NCI-H510A treated with DMSO at 0.1 percent for 48 hours (cell line): ENCODE measurements around the gene GALNT11.
"Not testable (repeated sequence)": the region's sequence is repeated elsewhere in the genome, so short reads cannot be mapped to it uniquely, and the experiment has no call there.

Source experiments
- DNase-seq: peaks from one replicate; lab custom pipeline; 2025; lab: John Stamatoyannopoulos, UW

GALNT11 gene

DNA sequence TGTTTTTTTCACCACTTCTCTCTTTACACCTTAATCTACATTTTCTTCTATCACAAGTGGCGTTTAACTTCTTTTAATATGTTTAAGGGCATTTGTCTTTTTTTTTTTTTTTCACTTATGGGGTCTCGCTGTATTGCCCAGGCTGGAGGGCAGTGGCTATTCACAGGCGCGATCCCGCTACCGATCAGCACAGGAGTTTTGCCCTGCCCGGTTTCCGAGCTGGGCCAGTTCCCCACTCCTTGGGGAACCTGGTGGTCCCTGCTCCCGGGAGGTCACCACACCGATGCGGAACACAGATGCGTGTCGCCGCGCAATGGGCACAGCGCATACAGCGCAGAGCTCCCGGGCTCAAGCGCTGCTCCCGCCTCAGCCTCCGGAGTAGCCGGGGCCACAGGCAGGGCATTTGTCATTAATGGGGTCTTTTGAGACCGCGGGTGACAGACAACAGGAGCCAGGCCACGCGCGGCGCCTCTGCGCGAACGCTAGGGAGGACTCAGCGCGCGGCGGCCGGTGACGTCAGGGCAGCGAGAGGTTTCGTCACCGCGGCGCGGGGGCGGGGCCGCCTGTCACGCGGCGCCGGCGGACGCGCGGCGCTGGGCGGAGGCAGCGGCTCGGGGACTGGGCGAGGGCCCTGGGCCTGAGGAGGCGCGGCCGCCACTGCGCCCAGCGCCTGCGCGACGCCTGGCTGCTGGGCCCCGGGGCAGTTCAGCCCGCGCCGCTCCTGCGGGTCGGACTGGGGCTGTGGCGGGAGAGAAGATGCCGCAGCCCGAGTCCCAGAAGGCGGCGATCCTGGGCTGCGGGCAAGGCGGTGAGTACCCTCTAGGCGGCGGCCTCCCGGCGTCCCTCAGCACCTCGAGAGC lies at the start of gene GALNT11:
GALNT11 (plus strand) TSS at position 598 of the 860 bp plus-strand sequence. CDS start 68,554 bp downstream, outside the sequence.
- peak; percentile 74 for DNase-seq

- no peak for DNase-seq
These were observed 46.9 kb upstream of the GALNT11 start for GRCh38 chr7:151978616-151979015.

GRCh38 chr7:151981223-151981622 lies 44.3 kb upstream of the GALNT11 start:
- no peak for DNase-seq

DNA sequence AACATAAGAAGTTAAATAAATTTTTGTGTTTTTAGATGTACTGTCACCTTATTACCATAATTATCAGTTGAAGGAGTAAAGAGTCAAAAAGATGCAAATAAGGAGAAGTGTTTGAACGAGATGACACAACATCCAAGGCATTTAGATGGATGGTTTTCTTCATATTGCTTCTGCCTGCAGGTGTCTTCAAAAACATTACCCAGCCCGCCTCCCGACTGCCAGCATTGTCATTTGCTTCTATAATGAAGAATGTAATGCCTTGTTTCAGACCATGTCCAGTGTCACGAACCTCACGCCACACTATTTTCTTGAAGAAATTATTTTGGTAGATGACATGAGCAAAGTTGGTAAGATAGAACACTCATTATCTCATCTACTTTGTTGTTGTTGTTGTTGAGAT lies 42.7 kb upstream of the GALNT11 start:
- DNase-seq: no peak

DNA sequence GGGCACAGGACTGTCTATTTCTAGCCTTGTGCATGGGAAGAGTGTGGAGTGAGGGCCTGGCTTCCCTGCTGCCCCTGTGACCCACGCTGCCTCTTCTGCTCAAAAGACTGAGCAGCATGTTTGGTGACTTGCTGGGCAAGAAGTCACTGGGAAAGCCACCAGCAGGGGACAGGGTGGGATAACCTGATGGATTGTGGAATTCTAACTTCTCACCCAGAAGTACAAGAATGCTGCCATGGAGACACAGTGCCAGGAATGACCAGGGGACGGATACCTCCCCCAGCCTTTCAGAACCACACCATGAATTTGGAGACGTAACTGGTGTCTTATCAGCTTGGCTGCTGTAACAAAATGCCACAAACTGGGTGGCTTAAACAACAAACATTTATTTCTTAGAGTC lies 40.9 kb upstream of the GALNT11 start:
- DNase-seq: no peak

- no peak for DNase-seq
These were observed 37.5 kb upstream of the GALNT11 start for GRCh38 chr7:151987748-151988529.

- DNase-seq: peak; percentile 6
These were observed 33.1 kb upstream of the GALNT11 start for GRCh38 chr7:151992375-151992774.

DNA sequence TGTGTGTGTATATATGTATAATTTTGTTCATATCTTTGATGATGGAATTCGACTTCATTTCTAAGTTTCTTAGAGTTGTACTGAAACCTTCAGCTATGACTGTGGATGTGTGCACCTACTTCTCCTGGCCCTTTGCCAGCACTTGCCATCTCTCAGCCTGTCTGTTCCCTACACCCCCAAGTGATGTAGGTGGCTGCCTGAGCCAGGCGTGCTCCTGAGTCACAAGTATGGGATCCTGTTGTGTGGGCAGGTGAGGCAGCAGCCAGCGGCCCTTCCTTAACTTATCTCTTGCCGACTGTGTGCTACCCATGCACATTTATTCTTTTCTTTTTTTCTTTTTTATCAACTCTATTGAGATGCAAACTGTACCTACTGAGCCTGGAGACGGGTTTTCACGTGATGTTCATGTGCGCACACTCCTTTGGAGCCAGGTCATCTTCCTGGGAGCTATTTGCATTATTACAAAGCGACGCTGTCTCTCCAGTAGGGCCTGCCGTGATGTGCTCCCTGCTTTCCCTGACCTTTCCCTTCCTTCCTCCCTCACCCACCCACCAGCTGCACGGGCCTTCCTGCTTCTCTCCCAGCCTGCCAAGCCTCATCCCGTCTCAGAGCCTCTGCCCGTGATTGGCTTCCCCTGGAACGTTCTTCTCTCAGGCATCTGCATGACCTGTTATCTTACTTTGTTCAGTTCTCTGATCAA lies 31.3 kb upstream of the GALNT11 start:
- no peak for DNase-seq

GRCh38 chr7:151999424-152000090 lies 25.9 kb upstream of the GALNT11 start:
- no peak for DNase-seq

GRCh38 chr7:152000191-152000590 lies 25.3 kb upstream of the GALNT11 start:
- DNase-seq: no peak

DNA sequence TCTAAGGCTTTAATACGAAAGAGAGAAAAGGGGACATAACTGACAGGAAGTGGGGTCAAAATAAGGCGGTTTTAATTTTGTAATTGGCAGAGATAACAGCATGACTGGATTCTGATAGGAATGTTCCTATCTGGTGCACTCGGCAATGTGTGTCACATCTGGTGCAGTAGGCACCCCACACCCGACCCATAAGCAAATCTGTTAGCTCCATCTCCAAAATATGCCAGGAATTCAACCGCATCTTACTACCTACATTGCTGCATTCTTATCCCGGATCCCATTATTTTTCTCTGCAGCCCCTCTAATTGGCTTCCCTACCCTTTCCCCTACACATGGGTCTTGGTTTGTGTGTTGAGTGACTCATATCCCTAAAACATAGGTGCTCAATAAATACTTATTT lies 19.1 kb upstream of the GALNT11 start:
- DNase-seq: no peak

DNA sequence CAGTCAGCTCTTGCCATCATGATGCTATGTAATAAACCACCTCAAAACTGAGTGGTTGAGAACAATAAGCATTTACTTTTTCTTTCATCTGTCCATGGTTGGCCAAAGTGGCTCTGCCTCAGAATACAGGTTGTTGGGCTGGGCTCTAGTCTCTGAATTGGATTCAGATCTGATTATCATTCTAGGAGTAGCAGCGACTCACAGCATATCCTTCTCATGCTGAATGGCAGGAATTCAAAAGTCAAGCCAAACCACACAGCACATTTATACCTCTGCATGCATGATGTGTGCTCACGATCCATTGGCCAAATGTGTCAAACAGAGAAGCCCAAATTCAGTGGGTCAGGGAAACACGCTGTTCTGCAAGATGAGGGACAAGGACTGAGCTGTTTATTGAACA lies 13.6 kb upstream of the GALNT11 start:
- DNase-seq: no peak

DNA sequence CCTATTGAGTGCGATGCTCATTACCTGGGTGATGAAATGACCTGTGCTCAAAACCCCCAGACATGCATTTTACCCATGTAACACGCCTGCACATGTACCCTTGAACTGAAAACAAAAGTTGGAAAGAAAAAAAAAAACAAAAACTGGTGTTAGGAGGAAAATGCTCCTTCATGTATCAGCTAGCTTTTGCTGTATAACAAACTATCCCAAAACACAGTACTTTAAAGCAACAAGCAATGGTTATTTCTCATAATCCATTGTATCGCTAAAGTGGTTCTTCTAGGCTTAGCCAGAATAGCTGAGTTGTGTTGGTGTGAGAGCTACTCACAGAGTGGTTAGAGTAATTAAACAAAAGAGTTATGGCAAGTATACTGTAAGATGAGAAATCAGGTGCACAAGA lies 12.2 kb upstream of the GALNT11 start:
- DNase-seq: no peak

DNA sequence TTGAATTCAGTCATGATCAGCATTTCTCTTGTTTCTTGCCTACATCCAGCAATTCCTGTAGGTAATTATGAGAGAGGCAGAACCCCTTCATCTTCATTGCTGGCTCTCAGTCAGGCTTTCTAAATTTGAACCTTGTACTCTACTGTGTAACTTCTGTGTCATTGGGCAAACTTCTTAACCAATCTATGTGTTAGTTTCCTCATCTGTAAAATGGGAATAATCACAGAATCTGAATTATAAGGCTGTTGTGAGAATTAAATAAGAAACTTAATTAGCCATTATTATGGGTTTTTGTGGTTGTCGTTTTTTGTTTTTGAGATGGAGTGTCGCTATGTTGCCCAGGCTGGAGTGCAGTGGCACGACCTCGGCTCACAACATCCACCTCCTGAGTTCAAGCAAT lies 11.5 kb upstream of the GALNT11 start:
- DNase-seq: no peak

DNA sequence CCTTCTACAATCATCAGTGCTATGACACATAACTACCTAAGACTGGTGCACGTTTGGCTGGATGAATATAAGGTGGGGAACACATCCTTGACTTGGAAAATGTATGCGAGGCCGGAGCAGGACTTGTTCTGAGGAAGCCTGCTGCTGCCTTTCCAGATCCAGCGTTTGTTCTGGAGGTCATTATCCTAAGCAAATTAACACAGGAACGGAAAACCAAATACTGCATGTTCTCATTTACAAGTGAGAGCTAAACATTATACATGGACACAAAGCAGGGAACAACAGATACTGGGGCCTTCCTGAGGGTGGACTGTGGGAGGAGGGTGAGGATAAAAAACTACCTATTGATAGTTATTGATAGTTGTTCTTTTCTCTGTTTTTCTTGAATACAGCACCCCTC lies 10.8 kb upstream of the GALNT11 start:
- DNase-seq: no peak

DNA sequence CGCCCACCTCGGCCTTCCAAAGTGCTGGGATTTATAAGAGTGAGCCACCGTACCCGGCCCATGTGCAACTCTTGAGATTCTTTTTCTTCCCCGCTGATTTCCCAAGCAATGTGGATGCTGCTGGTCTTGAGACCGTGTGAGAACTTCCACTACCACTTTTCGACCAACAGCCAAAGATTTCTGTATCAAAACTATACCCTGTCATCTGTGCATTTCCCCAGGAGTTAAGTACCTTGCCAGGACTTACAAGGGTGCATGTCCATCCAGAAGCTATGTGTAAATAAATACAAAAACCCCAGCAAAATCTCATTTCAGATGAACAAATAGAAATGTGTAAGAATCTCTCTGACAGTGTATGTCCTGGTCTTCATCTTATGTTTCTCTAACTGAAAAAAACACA lies 9.9 kb upstream of the GALNT11 start:
- no peak for DNase-seq

DNA sequence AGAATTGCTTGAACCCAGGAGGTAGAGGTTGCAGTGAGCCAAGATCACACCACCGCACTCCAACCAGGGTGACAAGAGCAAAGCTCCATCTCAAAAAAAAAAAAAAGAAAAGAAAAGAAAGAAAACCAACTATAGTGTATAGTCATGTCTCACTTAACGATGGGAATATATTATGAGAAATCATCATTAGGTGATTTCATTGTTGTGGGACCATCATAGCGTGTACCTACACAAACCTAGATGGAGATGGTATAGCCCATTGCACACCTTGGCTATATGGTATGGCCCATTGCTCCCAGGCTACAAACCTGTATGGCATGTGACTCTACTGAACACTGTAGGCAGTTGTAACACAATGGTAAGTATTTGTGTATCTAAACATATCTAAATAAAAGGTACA lies 8.5 kb upstream of the GALNT11 start:
- DNase-seq: no peak

DNA sequence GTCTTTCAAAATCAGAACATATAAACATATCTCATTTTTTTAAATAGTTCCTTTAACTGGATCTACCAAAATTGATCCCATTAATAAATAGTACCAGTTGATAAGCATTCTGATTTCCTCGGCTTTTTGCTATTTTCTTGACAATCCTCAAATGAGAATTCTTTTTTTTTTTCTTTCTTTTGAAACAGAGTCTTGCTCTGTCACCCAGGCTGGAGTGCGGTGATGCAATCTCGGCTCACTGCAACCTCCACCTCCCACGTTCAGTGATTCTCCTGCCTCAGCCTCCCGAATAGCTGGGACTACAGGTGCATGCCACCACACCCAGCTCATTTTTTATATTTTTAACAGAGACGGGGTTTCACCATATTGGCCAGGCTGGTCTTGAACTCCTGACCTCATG lies 7.8 kb upstream of the GALNT11 start:
- DNase-seq: not testable (repeated sequence)

DNA sequence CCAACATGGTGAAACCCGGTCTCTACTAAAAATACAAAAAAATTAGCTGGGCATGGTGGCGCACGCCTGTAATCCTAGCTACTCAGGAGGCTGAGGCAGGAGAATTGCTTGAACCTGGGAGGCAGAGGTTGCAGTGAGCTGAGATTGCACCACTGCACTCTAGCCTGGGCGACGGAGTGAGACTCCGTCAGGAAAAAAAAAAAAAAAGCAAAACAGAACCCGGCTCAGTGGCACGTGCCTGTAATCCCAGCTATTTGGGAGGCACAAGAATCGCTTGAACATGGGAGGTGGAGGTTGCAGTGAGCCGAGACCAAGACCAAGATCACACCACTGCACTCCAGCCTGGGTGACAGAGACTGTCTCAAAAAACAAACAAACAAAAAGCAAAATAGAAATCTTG lies 3.7 kb upstream of the GALNT11 start:
- not testable (repeated sequence) for DNase-seq

GRCh38 chr7:152025937-152026890 lies 740 bp downstream of the GALNT11 start:
- no peak for DNase-seq
